ENCODE data around the gene RECQL.

RECQL gene

GRCh38 chr12:21505888-21506287, 4.5 kb upstream of the RECQL start:
- no peak for TF ChIP-seq CTCF (IDR thresholded peaks at IDR 0.05; ENCODE audit: extremely low read depth, missing control alignments)
- DNase-seq (ENCODE audit: low spot score), result no peak

- TF ChIP-seq CTCF (IDR thresholded peaks at IDR 0.05; ENCODE audit: extremely low read depth, missing control alignments), result no peak
- no peak for DNase-seq (ENCODE audit: low spot score)
These were observed 1.4 kb upstream of the RECQL start for GRCh38 chr12:21502872-21503271.

- TF ChIP-seq CTCF (IDR thresholded peaks at IDR 0.05; ENCODE audit: extremely low read depth, missing control alignments), result no peak
- DNase-seq (ENCODE audit: low spot score), result peak; percentile 10
These were observed 695 bp upstream of the RECQL start for GRCh38 chr12:21502164-21502496.

GRCh38 chr12:21500786-21501257, 613 bp downstream of the RECQL start:
- TF ChIP-seq CTCF (IDR thresholded peaks at IDR 0.05; ENCODE audit: extremely low read depth, missing control alignments), result no peak
- DNase-seq (ENCODE audit: low spot score), result no peak

- TF ChIP-seq CTCF (IDR thresholded peaks at IDR 0.05; ENCODE audit: extremely low read depth, missing control alignments), result no peak
- no peak for DNase-seq (ENCODE audit: low spot score)
These were observed 1.7 kb downstream of the RECQL start for GRCh38 chr12:21499765-21500164.

GRCh38 chr12:21485998-21486397, 15.4 kb downstream of the RECQL start:
- DNase-seq (ENCODE audit: low spot score), result no peak
- no peak for TF ChIP-seq CTCF (IDR thresholded peaks at IDR 0.05; ENCODE audit: extremely low read depth, missing control alignments)

GRCh38 chr12:21483531-21483930, 17.9 kb downstream of the RECQL start:
- no peak for DNase-seq (ENCODE audit: low spot score)

More at GRCh38 chr12:21483531-21483930, 17.9 kb downstream of the RECQL start:
- TF ChIP-seq CTCF (IDR thresholded peaks at IDR 0.05; ENCODE audit: extremely low read depth, missing control alignments), result no peak
